CD14-positive monocyte (primary cell): ENCODE results near the gene NEUROD4. TPM values are rescaled to one million over a fixed set of nuclear protein-coding genes. Genes with fewer than 3 reads are reported as not detected.

ENCODE experiments used
- DNase-seq, 3 donors: peaks; one replicate each; pipeline ENCODE4 v3.0.0-alpha.2; 2011 to 2022
- H2AFZ ChIP-seq: 2 replicates; pipeline ENCODE4 v1.6.0; 2012; ENCODE audit warnings: mild to moderate bottlenecking, low read depth, low read length, inconsistent platforms; ENCODE audit not compliant: insufficient read depth, poor library complexity, severe bottlenecking
- H3K27ac ChIP-seq, 2 donors: 1 replicate in 1 of 2; 2 replicates in 1 of 2; pipeline ENCODE4 v1.5.1; 2012 to 2013; ENCODE audit warnings: low read length in 2 of 2, control low read depth in 1 of 2, inconsistent platforms in 1 of 2, low read depth in 1 of 2, mild to moderate bottlenecking in 1 of 2
- H3K27me3 ChIP-seq, 2 donors: one replicate each; pipeline versions ENCODE4 v1.6.0 to v1.6.1; 2011 to 2013; ENCODE audit warnings: low read length in 2 of 2; ENCODE audit not compliant: control insufficient read depth in 2 of 2, insufficient read depth in 2 of 2
- H3K36me3 ChIP-seq, 2 donors: replicated peaks in 1 of 2; 1 replicate in 1 of 2; 2 replicates in 1 of 2; pipeline versions ENCODE4 v1.5.1 to v1.6.1; 2012 to 2013; ENCODE audit warnings: low read length in 2 of 2, control low read depth in 1 of 2, inconsistent platforms in 1 of 2, mild to moderate bottlenecking in 1 of 2; ENCODE audit not compliant: insufficient read depth in 2 of 2, control insufficient read depth in 1 of 2
- H3K4me1 ChIP-seq, 2 donors: 1 replicate in 1 of 2; 2 replicates in 1 of 2; pipeline versions ENCODE4 v1.5.1 to v1.6.1; 2012 to 2013; ENCODE audit warnings: low read length in 2 of 2, control low read depth in 1 of 2, inconsistent platforms in 1 of 2, mild to moderate bottlenecking in 1 of 2, moderate library complexity in 1 of 2; ENCODE audit not compliant: insufficient read depth in 2 of 2, control insufficient read depth in 1 of 2
- H3K4me2 ChIP-seq: replicated peaks from 2 replicates; pipeline ENCODE3; 2012; ENCODE audit warnings: low read length, moderate library complexity, mild to moderate bottlenecking; ENCODE audit not compliant: poor library complexity, severe bottlenecking; ENCODE audit errors: extremely low read depth
- H3K4me3 ChIP-seq, 3 experiments: fragments of 200-600 bp in 1 of 3; sonication (generic) in 1 of 3; replicated peaks in 1 of 3; 1 replicate in 2 of 3; 2 replicates in 1 of 3; pipeline ENCODE4 v1.5.1; 2011 to 2013; ENCODE audit warnings: low read length in 3 of 3, mild to moderate bottlenecking in 3 of 3, control low read depth in 2 of 3, low read depth in 2 of 3, inconsistent platforms in 1 of 3, moderate library complexity in 1 of 3
- H3K79me2 ChIP-seq: 2 replicates; pipeline ENCODE4 v1.6.0; 2012; ENCODE audit warnings: mild to moderate bottlenecking, control low read depth, inconsistent platforms, low read length, moderate library complexity; ENCODE audit not compliant: insufficient read depth
- H3K9ac ChIP-seq: 2 replicates; pipeline ENCODE4 v1.6.0; 2017; ENCODE audit warnings: low read length, mild to moderate bottlenecking; ENCODE audit not compliant: insufficient read depth, poor library complexity, severe bottlenecking
- H3K9me3 ChIP-seq, 2 donors: replicated peaks in 1 of 2; 1 replicate in 1 of 2; 2 replicates in 1 of 2; pipeline versions ENCODE4 v1.5.1 to v1.6.1; 2012 to 2013; ENCODE audit warnings: low read length in 2 of 2, control low read depth in 1 of 2; ENCODE audit not compliant: control insufficient read depth in 1 of 2, insufficient read depth in 1 of 2
- H4K20me1 ChIP-seq: 2 replicates; pipeline ENCODE4 v1.6.0; 2012; ENCODE audit warnings: mild to moderate bottlenecking, low read length, control low read depth, moderate library complexity; ENCODE audit not compliant: insufficient read depth
- H3K27ac Mint-ChIP-seq, 7 donors: one replicate each; pipeline ENCODE4 v1.8.0; 2020; ENCODE audit warnings: mild to moderate bottlenecking in 7 of 7, mixed read lengths in 7 of 7, moderate library complexity in 6 of 7, inconsistent platforms in 2 of 7
- H3K27me3 Mint-ChIP-seq, 3 donors: one replicate each; pipeline ENCODE4 v1.8.0; 2021 to 2022; ENCODE audit warnings: low read depth in 3 of 3, mild to moderate bottlenecking in 3 of 3, mixed read lengths in 3 of 3, moderate library complexity in 3 of 3, inconsistent platforms in 1 of 3
- H3K36me3 Mint-ChIP-seq, 2 donors: one replicate each; pipeline ENCODE4 v1.8.0; 2020; ENCODE audit warnings: mixed read lengths in 2 of 2, inconsistent platforms in 1 of 2, mild to moderate bottlenecking in 1 of 2
- H3K4me1 Mint-ChIP-seq: one replicate; pipeline ENCODE4 v1.8.0; 2020; ENCODE audit warnings: mild to moderate bottlenecking, mixed read lengths
- H3K4me3 Mint-ChIP-seq, 2 donors: one replicate each; pipeline ENCODE4 v1.8.0; 2020; ENCODE audit warnings: mild to moderate bottlenecking in 2 of 2, mixed read lengths in 2 of 2, moderate library complexity in 1 of 2
- H3K9me3 Mint-ChIP-seq, 7 donors: one replicate each; pipeline ENCODE4 v1.8.0; 2020 to 2022; ENCODE audit warnings: mixed read lengths in 7 of 7, mild to moderate bottlenecking in 6 of 7, moderate library complexity in 6 of 7, inconsistent platforms in 2 of 7
- WGBS: methylation state at CpG from one replicate; pipeline ENCODE4 v1.1.5; 2013; ENCODE audit warnings: missing lambda C conversion rate; ENCODE audit not compliant: insufficient coverage; 5-methylcytosine and 5-hydroxymethylcytosine counted together
- intact Hi-C, 2 donors: fragments of 100-400 bp; cut with micrococcal nuclease; formaldehyde crosslinking; loops; one replicate each; pipeline versions ENCODE4 v1.15.0 to v1.15.1; 2023
- polyA plus RNA-seq, 3 donors: library from polyadenylated mRNA; depleted of rRNA in 1 of 3; unstranded in 2 of 3; stranded (reverse) in 1 of 3; fragments of 300-500 nt in 2 of 3; fragments of >200 nt in 1 of 3; fragmentation: Illumina TruSeq in 2 of 3; gene quantifications; 1 replicate in 2 of 3; 2 replicates in 1 of 3; pipeline ENCODE4 v1.2.3, GENCODE V29; 2012 to 2021
- TF ChIP-seq, protein P1 (sequence below): fragments of 200-600 bp; IDR thresholded peaks from one replicate; pipeline ENCODE4 v1.8.0; 2022; ENCODE audit warnings: antibody characterized with exemption, mild to moderate bottlenecking

NEUROD4 gene
- polyA plus RNA-seq, 3 donors, result not detected

DNA sequence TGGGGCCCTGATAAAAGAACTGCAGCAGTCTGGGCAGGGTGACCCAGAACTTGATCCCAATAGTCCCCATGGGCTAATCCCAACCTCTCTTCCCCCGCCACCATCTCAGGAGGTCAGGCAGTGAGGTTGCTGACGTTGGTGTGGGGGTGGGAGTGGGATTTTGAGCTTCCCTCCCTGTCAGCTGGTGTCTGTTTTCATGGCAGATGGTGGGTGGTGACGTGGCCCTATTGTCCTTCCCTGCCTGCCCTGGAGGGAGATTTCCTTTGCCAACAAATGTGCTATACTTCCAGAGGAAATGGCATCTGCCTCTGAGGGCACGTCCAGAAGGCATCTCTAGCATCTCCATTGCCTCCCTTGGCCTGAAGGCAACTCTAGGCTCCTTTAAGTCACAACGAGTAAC lies 37.7 kb downstream of the NEUROD4 start:
- Histone ChIP-seq H2AFZ (no peak overlapping the region), H3K79me2 (no peaks in the 10 kb centered on the region), H4K20me1 (no peaks in the 10 kb centered on the region), H3K27ac (no peak overlapping the region), H3K4me2 (no peak overlapping the region), H3K4me3 (no peak overlapping the region), H3K36me3 (no peaks in the 10 kb centered on the region), H3K27me3 (no peaks in the 10 kb centered on the region), H3K9ac (no peak overlapping the region), H3K9me3 (no peaks in the 10 kb centered on the region), H3K4me1 (peaks cover 10% of the 10 kb centered on the region in 2 donors)
- no peaks in the 10 kb centered on the region for H3K36me3 Mint-ChIP-seq
- TF ChIP-seq, protein P1, sequence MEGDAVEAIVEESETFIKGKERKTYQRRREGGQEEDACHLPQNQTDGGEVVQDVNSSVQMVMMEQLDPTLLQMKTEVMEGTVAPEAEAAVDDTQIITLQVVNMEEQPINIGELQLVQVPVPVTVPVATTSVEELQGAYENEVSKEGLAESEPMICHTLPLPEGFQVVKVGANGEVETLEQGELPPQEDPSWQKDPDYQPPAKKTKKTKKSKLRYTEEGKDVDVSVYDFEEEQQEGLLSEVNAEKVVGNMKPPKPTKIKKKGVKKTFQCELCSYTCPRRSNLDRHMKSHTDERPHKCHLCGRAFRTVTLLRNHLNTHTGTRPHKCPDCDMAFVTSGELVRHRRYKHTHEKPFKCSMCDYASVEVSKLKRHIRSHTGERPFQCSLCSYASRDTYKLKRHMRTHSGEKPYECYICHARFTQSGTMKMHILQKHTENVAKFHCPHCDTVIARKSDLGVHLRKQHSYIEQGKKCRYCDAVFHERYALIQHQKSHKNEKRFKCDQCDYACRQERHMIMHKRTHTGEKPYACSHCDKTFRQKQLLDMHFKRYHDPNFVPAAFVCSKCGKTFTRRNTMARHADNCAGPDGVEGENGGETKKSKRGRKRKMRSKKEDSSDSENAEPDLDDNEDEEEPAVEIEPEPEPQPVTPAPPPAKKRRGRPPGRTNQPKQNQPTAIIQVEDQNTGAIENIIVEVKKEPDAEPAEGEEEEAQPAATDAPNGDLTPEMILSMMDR, result no peak
- intact Hi-C loops, result no loop called here
- peaks cover 0 to 3% (median 3%) of the 10 kb centered on the region in 3 donors for H3K27me3 Mint-ChIP-seq
- peaks cover 12% of the 10 kb centered on the region for H3K4me1 Mint-ChIP-seq
- no peak overlapping the region for H3K4me3 Mint-ChIP-seq
- no peak for DNase-seq
- 100% methylated on average over 1 of the region's 5 CpGs for WGBS
- peak overlapping the region in 1 of 7 donors; percentile 41 for H3K27ac Mint-ChIP-seq
- no peaks in the 10 kb centered on the region for H3K9me3 Mint-ChIP-seq

DNA sequence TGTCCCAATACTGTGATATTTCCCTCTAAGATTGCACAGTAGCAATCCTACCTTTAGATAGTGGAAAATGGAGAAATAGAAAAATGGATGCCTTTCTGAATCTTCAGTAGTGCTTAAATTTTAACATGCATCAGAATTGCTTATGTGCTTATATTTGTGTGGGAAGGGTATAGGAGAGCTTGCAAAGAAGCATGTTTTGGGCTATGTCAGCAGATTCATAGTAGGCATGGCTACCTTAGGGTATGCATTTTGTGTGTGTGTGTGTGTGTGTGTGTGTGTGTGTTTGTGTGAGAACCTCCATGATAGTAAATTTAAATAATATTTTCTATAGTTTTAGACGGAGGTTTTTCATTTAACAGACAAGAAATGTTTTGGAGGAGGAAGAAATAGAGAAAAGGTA lies 38.3 kb downstream of the NEUROD4 start:
- no peaks in the 10 kb centered on the region for H3K9me3 Mint-ChIP-seq

More for the DNA sequence above, 38.3 kb downstream of the NEUROD4 start:
- H3K9me3 ChIP-seq, result no peaks in the 10 kb centered on the region
- intact Hi-C loops, result no loop called here
- H3K36me3 ChIP-seq, result no peaks in the 10 kb centered on the region
- H3K9ac ChIP-seq, result no peak overlapping the region
- H3K79me2 ChIP-seq, result no peaks in the 10 kb centered on the region
- Mint-ChIP-seq H3K27me3 (peaks cover 0 to 3% (median 3%) of the 10 kb centered on the region in 3 donors), H3K4me1 (peaks cover 12% of the 10 kb centered on the region), H3K4me3 (no peak overlapping the region), H3K27ac (no peak overlapping the region), H3K36me3 (no peaks in the 10 kb centered on the region)
- DNase-seq, result no peak
- no peaks in the 10 kb centered on the region for H3K27me3 ChIP-seq
- H3K27ac ChIP-seq, result no peak overlapping the region
- no peaks in the 10 kb centered on the region for H4K20me1 ChIP-seq
- peaks cover 10% of the 10 kb centered on the region in 2 donors for H3K4me1 ChIP-seq
- H3K4me2 ChIP-seq, result no peak overlapping the region
- no peak overlapping the region for H3K4me3 ChIP-seq
- TF ChIP-seq, protein P1, result no peak
- H2AFZ ChIP-seq, result no peak overlapping the region
- 100% methylated on average over 1 of the region's 1 CpG for WGBS
